Naive thymus-derived CD4-positive, alpha-beta T cell (primary cell): ENCODE results near the gene TNRC6B. TPM values are rescaled to one million over a fixed set of nuclear protein-coding genes. Genes with fewer than 3 reads are reported as not detected.

ENCODE experiments used
- ATAC-seq: fragments of 150-1000 bp; cut with Tn5 transposase; 2 replicates; pipeline ENCODE4 v1.10.0; 2021; ENCODE audit warnings: mild to moderate bottlenecking, moderate library complexity
- CTCF ChIA-PET: fragments of 350-600 bp; sonication (Branson Sonifier 250); formaldehyde crosslinking; loops from one replicate; lab custom pipeline; 2021; ENCODE audit warnings: antibody characterized with exemption; lab: Charles Lee
- POLR2A ChIA-PET: fragments of 350-600 bp; sonication (Branson Sonifier 250); formaldehyde crosslinking; loops from one replicate; lab custom pipeline; 2021; ENCODE audit warnings: antibody characterized with exemption, inconsistent platforms; lab: Charles Lee
- DNase-seq, 9 donors: peaks; one replicate each; pipeline versions ENCODE4 v3.0.0 to v3.0.0-alpha.2; 2020 to 2022; ENCODE audit warnings: mixed read lengths in 1 of 9
- H3K27ac ChIP-seq: one replicate; pipeline ENCODE4 v1.7.0; 2013; ENCODE audit warnings: mild to moderate bottlenecking, low read depth, low read length, moderate library complexity
- H3K27me3 ChIP-seq, 2 donors: one replicate each; pipeline ENCODE4 v1.7.0; 2013; ENCODE audit warnings: low read length in 2 of 2, mild to moderate bottlenecking in 2 of 2, moderate library complexity in 2 of 2; ENCODE audit not compliant: control insufficient read depth in 2 of 2, insufficient read depth in 2 of 2
- H3K36me3 ChIP-seq, 3 experiments: 1 replicate in 2 of 3; 2 replicates in 1 of 3; pipeline ENCODE4 v1.7.0; 2013; ENCODE audit warnings: low read length in 3 of 3, mild to moderate bottlenecking in 3 of 3, moderate library complexity in 1 of 3; ENCODE audit not compliant: insufficient read depth in 3 of 3, control insufficient read depth in 2 of 3
- H3K4me1 ChIP-seq, 2 donors: one replicate each; pipeline ENCODE4 v1.7.0; 2013; ENCODE audit warnings: low read length in 2 of 2, mild to moderate bottlenecking in 2 of 2, moderate library complexity in 1 of 2; ENCODE audit not compliant: control insufficient read depth in 2 of 2, insufficient read depth in 2 of 2
- H3K4me3 ChIP-seq: 2 replicates; pipeline ENCODE4 v1.7.0; 2013; ENCODE audit warnings: mild to moderate bottlenecking, low read length
- H3K9me3 ChIP-seq, 3 experiments: 1 replicate in 2 of 3; 2 replicates in 1 of 3; pipeline ENCODE4 v1.7.0; 2013; ENCODE audit warnings: low read length in 3 of 3; ENCODE audit not compliant: control insufficient read depth in 2 of 3
- H3K27ac Mint-ChIP-seq, 9 donors: one replicate each; pipeline ENCODE4 v1.8.0; 2020 to 2022; ENCODE audit warnings: mixed read lengths in 9 of 9, mild to moderate bottlenecking in 8 of 9, moderate library complexity in 5 of 9, inconsistent platforms in 2 of 9
- H3K27me3 Mint-ChIP-seq, 5 donors: one replicate each; pipeline ENCODE4 v1.8.0; 2021 to 2022; ENCODE audit warnings: mixed read lengths in 5 of 5, mild to moderate bottlenecking in 1 of 5
- H3K36me3 Mint-ChIP-seq, 5 donors: one replicate each; pipeline ENCODE4 v1.8.0; 2020 to 2022; ENCODE audit warnings: mixed read lengths in 5 of 5, mild to moderate bottlenecking in 3 of 5, inconsistent platforms in 1 of 5
- H3K4me1 Mint-ChIP-seq, 7 donors: one replicate each; pipeline ENCODE4 v1.8.0; 2020 to 2022; ENCODE audit warnings: mixed read lengths in 7 of 7, mild to moderate bottlenecking in 3 of 7, inconsistent platforms in 1 of 7
- H3K4me3 Mint-ChIP-seq, 10 donors: one replicate each; pipeline ENCODE4 v1.8.0; 2020 to 2022; ENCODE audit warnings: mild to moderate bottlenecking in 10 of 10, mixed read lengths in 10 of 10, moderate library complexity in 6 of 10, inconsistent platforms in 2 of 10
- H3K9me3 Mint-ChIP-seq, 11 donors: one replicate each; pipeline ENCODE4 v1.8.0; 2020 to 2022; ENCODE audit warnings: mixed read lengths in 11 of 11, mild to moderate bottlenecking in 4 of 11, inconsistent platforms in 1 of 11, moderate library complexity in 1 of 11
- intact Hi-C, 2 donors: fragments of 100-400 bp; cut with micrococcal nuclease; formaldehyde crosslinking; loops; one replicate each; pipeline ENCODE4 v1.15.1; 2023
- polyA plus RNA-seq, 2 donors: library from polyadenylated mRNA; unstranded; fragments of 300-500 nt; fragmentation: Illumina TruSeq; gene quantifications; one replicate each; pipeline ENCODE4 v1.2.3, GENCODE V29; 2021
- total RNA-seq, 6 experiments: library from RNA in 5 of 6; stranded (reverse) in 5 of 6; gene quantifications; 1 replicate in 5 of 6; 2 replicates in 1 of 6; pipeline ENCODE4 v1.2.3 and lab custom pipeline; 2021 to 2026

The TNRC6B gene
- total and polyA plus RNA-seq, 7 experiments from 2014 or later, result 67.4 to 165 (median 136) TPM

GRCh38 chr22:40213478-40213877 is 35.8 kb downstream of the TNRC6B start:
- H3K36me3 Mint-ChIP-seq, result peaks cover 0 to 8% (median 4%) of the 10 kb centered on the region in 5 donors

DNA sequence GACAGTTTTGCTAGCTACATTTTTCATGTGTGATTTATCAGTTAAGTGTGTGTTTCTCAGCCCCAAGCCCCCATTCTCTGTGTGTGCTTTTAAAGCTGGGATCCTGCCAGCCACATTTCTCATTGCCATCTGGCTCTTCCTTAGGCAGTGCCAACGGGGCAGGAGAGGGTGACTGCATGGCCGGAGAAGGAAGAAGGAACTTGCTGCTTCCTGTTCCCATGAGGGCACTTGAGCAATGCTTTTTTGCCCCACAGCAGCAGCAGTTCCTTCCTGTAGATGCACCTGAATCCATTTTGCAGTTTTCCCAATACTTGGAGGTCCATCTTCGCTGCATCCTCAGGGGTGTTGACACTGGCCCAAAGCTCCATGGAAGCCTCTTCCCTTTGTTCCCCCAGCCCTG is 37.5 kb downstream of the TNRC6B start:
- peak overlapping the region; percentile 28 for H3K4me3 ChIP-seq
- intact Hi-C loops, result loop anchor here (5.0 kb wide), 3 partner anchors 38 to 132 kb away; partner anchors contain the start of genes ADSL (in 1 of the 2) and TNRC6B (in 1 of the 2)
- ATAC-seq (peak; percentile 36), DNase-seq (no peak)
- H3K27ac ChIP-seq, result peak overlapping the region; percentile 34
- Mint-ChIP-seq H3K27me3 (no peaks in the 10 kb centered on the region), H3K36me3 (peaks cover 0 to 8% (median 4%) of the 10 kb centered on the region in 5 donors), H3K4me1 (peaks cover 82 to 95% (median 92%) of the 10 kb centered on the region in 7 donors), H3K9me3 (no peaks in the 10 kb centered on the region), H3K27ac (peak overlapping the region; percentile 36 to 97 (median 90)), H3K4me3 (peak overlapping the region; percentile 38 to 86 (median 70))
- POLR2A ChIA-PET, result interaction anchor here (0.6 to 1.9 kb wide), 6 partner anchors 12 to 312 kb away, joined by 3 to 9 read pairs (median 4); no protein-coding TSS in a partner anchor
- CTCF ChIA-PET, result interaction anchor here (0.7 kb wide), 1 partner anchor 27 kb away, joined by 4 read pairs; no protein-coding TSS in a partner anchor
- peaks cover 51 to 84% of the 10 kb centered on the region in 2 donors for H3K4me1 ChIP-seq
- no peaks in the 10 kb centered on the region for H3K36me3 ChIP-seq
- no peaks in the 10 kb centered on the region for H3K27me3 ChIP-seq
- no peaks in the 10 kb centered on the region for H3K9me3 ChIP-seq

More at GRCh38 chr22:40213478-40213877, 35.8 kb downstream of the TNRC6B start:
- POLR2A ChIA-PET, result interaction anchor here (0.7 kb wide), 1 partner anchor 31 kb away, joined by 3 read pairs; no protein-coding TSS in a partner anchor
- Histone ChIP-seq H3K4me1 (peaks cover 47 to 79% of the 10 kb centered on the region in 2 donors), H3K27me3 (no peaks in the 10 kb centered on the region), H3K36me3 (no peaks in the 10 kb centered on the region), H3K27ac (peak overlapping the region; percentile 31), H3K9me3 (no peaks in the 10 kb centered on the region), H3K4me3 (no peak overlapping the region)
- Mint-ChIP-seq H3K27me3 (no peaks in the 10 kb centered on the region), H3K4me1 (peaks cover 74 to 95% (median 90%) of the 10 kb centered on the region in 7 donors), H3K4me3 (peak overlapping the region in 5 of 10 donors; percentile 4 to 85 (median 51)), H3K27ac (peak overlapping the region in 8 of 9 donors; percentile 22 to 97 (median 89)), H3K9me3 (no peaks in the 10 kb centered on the region)
- intact Hi-C loops, result no loop called here
- ATAC-seq, result no peak
- no peak for DNase-seq
- CTCF ChIA-PET, result interaction anchor here (0.8 to 1.1 kb wide), 2 partner anchors 19 to 134 kb away, joined by 3 to 4 read pairs; no protein-coding TSS in a partner anchor

GRCh38 chr22:40216041-40216756 is 38.5 kb downstream of the TNRC6B start:
- Mint-ChIP-seq H3K36me3 (peaks cover 0 to 10% (median 4%) of the 10 kb centered on the region in 5 donors), H3K27ac (peak overlapping the region; percentile 81 to 97 (median 90)), H3K9me3 (no peaks in the 10 kb centered on the region), H3K4me1 (peaks cover 77 to 95% (median 91%) of the 10 kb centered on the region in 7 donors), H3K4me3 (peak overlapping the region; percentile 66 to 86 (median 72)), H3K27me3 (no peaks in the 10 kb centered on the region)
- POLR2A ChIA-PET, result interaction anchor here (0.6 to 1.9 kb wide), 5 partner anchors 13 to 803 kb away, joined by 3 to 9 read pairs (median 4); no protein-coding TSS in a partner anchor
- ATAC-seq (peak; percentile 67), DNase-seq (peak in 4 of 9 donors; percentile 16 to 32 (median 28))
- Histone ChIP-seq H3K27ac (peak overlapping the region; percentile 61), H3K36me3 (no peaks in the 10 kb centered on the region), H3K4me1 (peaks cover 53 to 79% of the 10 kb centered on the region in 2 donors), H3K27me3 (no peaks in the 10 kb centered on the region), H3K9me3 (no peaks in the 10 kb centered on the region), H3K4me3 (peak overlapping the region; percentile 28)
- CTCF ChIA-PET, result no interaction called here
- intact Hi-C loops, result loop anchor here (2.0 to 5.0 kb wide), 4 partner anchors 13 to 131 kb away; partner anchors contain the start of genes ADSL (in 1 of the 2) and TNRC6B (in 1 of the 2)

DNA sequence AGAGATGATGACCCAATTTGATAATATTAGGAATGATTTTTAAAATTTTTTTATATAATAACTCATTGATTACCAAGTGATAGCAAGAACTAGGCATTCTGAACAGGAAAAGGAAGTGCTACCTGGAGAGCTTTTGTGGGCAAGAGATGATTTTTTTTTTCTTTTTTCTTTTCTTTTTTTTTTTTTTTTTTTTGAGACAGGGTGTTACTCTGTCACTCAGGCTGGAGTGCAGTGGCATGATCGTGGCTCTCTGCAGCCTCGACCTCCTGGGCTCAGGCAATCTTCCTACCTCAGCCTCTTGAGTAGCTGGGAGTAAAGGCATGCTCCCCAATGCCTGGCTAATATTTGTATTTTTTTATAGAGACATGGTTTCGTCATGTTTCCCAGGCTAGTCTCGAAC is 40.4 kb downstream of the TNRC6B start:
- Histone ChIP-seq H3K27ac (peak overlapping the region; percentile 61), H3K9me3 (no peaks in the 10 kb centered on the region), H3K4me3 (no peak overlapping the region), H3K27me3 (no peaks in the 10 kb centered on the region), H3K4me1 (peaks cover 51 to 74% of the 10 kb centered on the region in 2 donors), H3K36me3 (no peaks in the 10 kb centered on the region)
- Mint-ChIP-seq H3K4me1 (peaks cover 71 to 91% (median 88%) of the 10 kb centered on the region in 7 donors), H3K9me3 (no peaks in the 10 kb centered on the region), H3K27me3 (no peaks in the 10 kb centered on the region), H3K36me3 (peaks cover 0 to 13% (median 3%) of the 10 kb centered on the region in 5 donors), H3K27ac (peak overlapping the region; percentile 64 to 97 (median 86)), H3K4me3 (peak overlapping the region; percentile 43 to 85 (median 58))
- CTCF ChIA-PET, result interaction anchor here (0.6 to 1.2 kb wide), 2 partner anchors 88 to 130 kb away, joined by 3 to 5 read pairs; no protein-coding TSS in a partner anchor
- POLR2A ChIA-PET, result interaction anchor here (0.5 to 1.6 kb wide), 6 partner anchors 15 to 56 kb away, joined by 3 to 5 read pairs (median 4); no protein-coding TSS in a partner anchor
- ATAC-seq (peak; percentile 49), DNase-seq (peak in 5 of 9 donors; percentile 15 to 44 (median 34))
- intact Hi-C loops, result loop anchor here (1.0 to 5.0 kb wide), 4 partner anchors 41 to 129 kb away; partner anchors contain the start of genes TNRC6B (in 2 of the 2) and ADSL (in 1 of the 2)

DNA sequence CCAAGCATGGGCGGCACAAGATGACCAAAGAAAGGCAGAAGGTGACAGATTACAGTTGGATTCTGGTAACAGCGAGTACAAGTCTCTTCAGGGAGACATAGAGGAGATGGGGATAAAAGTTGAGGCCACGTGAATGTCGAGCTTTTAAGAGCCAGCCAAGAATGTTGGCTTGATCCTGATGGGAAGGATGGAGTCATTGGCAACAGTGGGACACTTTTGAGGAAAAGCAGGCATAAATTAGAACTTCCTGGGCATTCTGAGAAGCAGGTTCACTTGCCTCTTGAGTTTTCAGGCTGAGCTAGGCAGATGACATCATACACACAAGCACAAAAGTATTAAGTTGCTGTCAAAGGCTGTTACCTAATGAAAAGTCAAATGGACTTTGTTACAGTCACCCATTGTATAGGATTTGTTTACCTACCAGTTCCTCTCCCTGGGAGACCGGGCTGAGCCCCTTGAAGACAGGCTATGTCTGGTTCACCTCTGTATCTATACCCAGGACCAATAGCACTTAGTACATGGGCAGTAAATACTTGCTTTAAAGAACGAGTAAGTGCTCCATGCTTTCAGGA is 41.1 kb downstream of the TNRC6B start:
- ATAC-seq, result no peak
- intact Hi-C loops, result loop anchor here (1.0 to 5.0 kb wide), 4 partner anchors 42 to 128 kb away; partner anchors contain the start of genes TNRC6B (in 2 of the 2) and ADSL (in 1 of the 2)

More for the DNA sequence above, 41.1 kb downstream of the TNRC6B start:
- Histone ChIP-seq H3K9me3 (no peaks in the 10 kb centered on the region), H3K27me3 (no peaks in the 10 kb centered on the region), H3K27ac (peak overlapping the region; percentile 34), H3K4me3 (no peak overlapping the region), H3K36me3 (no peaks in the 10 kb centered on the region), H3K4me1 (peaks cover 47 to 74% of the 10 kb centered on the region in 2 donors)
- no peaks in the 10 kb centered on the region for H3K9me3 Mint-ChIP-seq
- peaks cover 70 to 91% (median 88%) of the 10 kb centered on the region in 7 donors for H3K4me1 Mint-ChIP-seq
- POLR2A ChIA-PET, result interaction anchor here (0.5 to 1.6 kb wide), 5 partner anchors 14 to 39 kb away, joined by 3 to 4 read pairs (median 4); no protein-coding TSS in a partner anchor
- CTCF ChIA-PET, result interaction anchor here (1.2 kb wide), 1 partner anchor 129 kb away, joined by 5 read pairs; no protein-coding TSS in a partner anchor
- no peaks in the 10 kb centered on the region for H3K27me3 Mint-ChIP-seq
- peaks cover 0 to 14% (median 0%) of the 10 kb centered on the region in 5 donors for H3K36me3 Mint-ChIP-seq
- peak overlapping the region; percentile 64 to 97 (median 86) for H3K27ac Mint-ChIP-seq
- DNase-seq, result no peak
- peak overlapping the region; percentile 43 to 85 (median 60) for H3K4me3 Mint-ChIP-seq
